Measurements from ENCODE around the gene HOXA11. TPM values are rescaled to one million over a fixed set of nuclear protein-coding genes. Genes with fewer than 3 reads are reported as not detected.

Gene HOXA11
- total RNA-seq, 4 donors from 2014 or later: 0.27 to 1.4 (median 1.0) TPM; not detected in 1

DNA sequence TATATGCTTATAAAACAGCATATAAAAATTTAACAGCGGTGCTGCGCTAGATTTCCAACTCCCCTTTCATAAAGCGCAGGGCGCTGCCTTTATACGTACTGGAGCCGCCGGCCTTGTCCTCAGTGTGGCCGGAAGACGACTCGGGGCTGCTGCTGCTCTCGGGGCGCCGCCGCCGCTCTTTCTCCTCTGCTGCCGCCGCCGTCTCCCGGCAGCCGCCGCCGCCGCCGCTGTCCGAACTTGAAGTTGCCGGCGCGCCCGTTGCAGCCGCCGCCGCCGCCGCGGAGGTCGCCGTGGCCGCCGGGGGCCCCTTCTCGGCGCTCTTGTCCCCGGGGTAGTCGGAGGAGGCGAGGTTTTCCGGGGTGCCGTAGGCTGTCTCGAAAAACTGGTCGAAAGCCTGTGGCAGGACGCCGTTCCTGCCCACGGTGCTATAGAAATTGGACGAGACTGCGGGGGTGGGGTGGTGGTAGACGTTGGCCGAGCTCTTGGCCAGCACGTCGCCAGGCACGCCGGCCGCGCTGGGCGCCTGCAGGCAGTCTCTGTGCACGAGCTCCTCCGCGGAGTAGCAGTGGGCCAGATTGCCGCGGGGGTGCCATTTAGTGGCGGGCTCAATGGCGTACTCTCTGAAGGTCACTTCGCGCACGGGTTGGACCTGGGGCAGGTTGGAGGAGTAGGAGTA lies 557 bp downstream of the HOXA11 start:
- TF ChIP-seq POLR2A (IDR thresholded peaks at IDR 0.05): no peak
- TF ChIP-seq, protein P1, sequence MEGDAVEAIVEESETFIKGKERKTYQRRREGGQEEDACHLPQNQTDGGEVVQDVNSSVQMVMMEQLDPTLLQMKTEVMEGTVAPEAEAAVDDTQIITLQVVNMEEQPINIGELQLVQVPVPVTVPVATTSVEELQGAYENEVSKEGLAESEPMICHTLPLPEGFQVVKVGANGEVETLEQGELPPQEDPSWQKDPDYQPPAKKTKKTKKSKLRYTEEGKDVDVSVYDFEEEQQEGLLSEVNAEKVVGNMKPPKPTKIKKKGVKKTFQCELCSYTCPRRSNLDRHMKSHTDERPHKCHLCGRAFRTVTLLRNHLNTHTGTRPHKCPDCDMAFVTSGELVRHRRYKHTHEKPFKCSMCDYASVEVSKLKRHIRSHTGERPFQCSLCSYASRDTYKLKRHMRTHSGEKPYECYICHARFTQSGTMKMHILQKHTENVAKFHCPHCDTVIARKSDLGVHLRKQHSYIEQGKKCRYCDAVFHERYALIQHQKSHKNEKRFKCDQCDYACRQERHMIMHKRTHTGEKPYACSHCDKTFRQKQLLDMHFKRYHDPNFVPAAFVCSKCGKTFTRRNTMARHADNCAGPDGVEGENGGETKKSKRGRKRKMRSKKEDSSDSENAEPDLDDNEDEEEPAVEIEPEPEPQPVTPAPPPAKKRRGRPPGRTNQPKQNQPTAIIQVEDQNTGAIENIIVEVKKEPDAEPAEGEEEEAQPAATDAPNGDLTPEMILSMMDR (IDR thresholded peaks at IDR 0.05): no peak
- H3K4me3 ChIP-seq (ENCODE audit: low read depth, poor library complexity, severe bottlenecking): peak overlapping the region; percentile 41
- intact Hi-C loops (cut with DNase I; ENCODE audit: low total_unique reads): no loop called here
- DNase-seq (ENCODE audit: low spot score in 2 of 2): peak; percentile 31 to 89
- WGBS, 2 donors: 0 to 1% methylated on average over 24 to 42 of the region's 72 CpGs

GRCh38 chr7:27183682-27184336 lies 1.2 kb downstream of the HOXA11 start:
- DNase-seq (ENCODE audit: low spot score in 2 of 2): peak; percentile 22 to 78

GRCh38 chr7:27182861-27183681 lies 2.0 kb downstream of the HOXA11 start:
- DNase-seq (ENCODE audit: low spot score in 2 of 2): peak in 1 of 2 donors; percentile 84
- TF ChIP-seq, protein P1 (IDR thresholded peaks at IDR 0.05): no peak
- TF ChIP-seq POLR2A (IDR thresholded peaks at IDR 0.05): no peak
- intact Hi-C loops (cut with DNase I; ENCODE audit: low total_unique reads): no loop called here
- H3K4me3 ChIP-seq (ENCODE audit: low read depth, poor library complexity, severe bottlenecking): no peak overlapping the region
- 29 to 30% methylated on average over 32 to 37 of the region's 39 CpGs for WGBS, 2 donors

More at GRCh38 chr7:27183682-27184336, 1.2 kb downstream of the HOXA11 start:
- intact Hi-C loops (cut with DNase I; ENCODE audit: low total_unique reads): no loop called here
- TF ChIP-seq, protein P1 (IDR thresholded peaks at IDR 0.05): no peak
- no peak for TF ChIP-seq POLR2A (IDR thresholded peaks at IDR 0.05)
- WGBS, 2 donors: 2% methylated on average over 30 of the region's 30 CpGs
- peak overlapping the region; percentile 41 for H3K4me3 ChIP-seq (ENCODE audit: low read depth, poor library complexity, severe bottlenecking)

GRCh38 chr7:27182285-27182841 lies 2.7 kb downstream of the HOXA11 start:
- 71 to 81% methylated on average over 4 of the region's 4 CpGs for WGBS, 2 donors
- TF ChIP-seq, protein P1 (IDR thresholded peaks at IDR 0.05): no peak
- TF ChIP-seq POLR2A (IDR thresholded peaks at IDR 0.05): no peak
- intact Hi-C loops (cut with DNase I; ENCODE audit: low total_unique reads): no loop called here
- peak in 1 of 2 donors; percentile 72 for DNase-seq (ENCODE audit: low spot score in 2 of 2)
- no peak overlapping the region for H3K4me3 ChIP-seq (ENCODE audit: low read depth, poor library complexity, severe bottlenecking)

GRCh38 chr7:27181795-27182275 lies 3.2 kb downstream of the HOXA11 start:
- no peak overlapping the region for H3K4me3 ChIP-seq (ENCODE audit: low read depth, poor library complexity, severe bottlenecking)
- DNase-seq (ENCODE audit: low spot score in 2 of 2): peak in 1 of 2 donors; percentile 85
- intact Hi-C loops (cut with DNase I; ENCODE audit: low total_unique reads): no loop called here
- TF ChIP-seq, protein P1 (IDR thresholded peaks at IDR 0.05): no peak
- TF ChIP-seq POLR2A (IDR thresholded peaks at IDR 0.05): no peak
- WGBS, 2 donors: 81% methylated on average over 4 of the region's 4 CpGs
